Kidney tubule cell (primary cell): ENCODE results near the gene CYP11A1.

Experiments used
- DNase-seq: peaks from one replicate; pipeline ENCODE4 v3.0.0-alpha.2; 2018; ENCODE audit warnings: low spot score

CYP11A1 gene

GRCh38 chr15:74322558-74323180 lies 44.8 kb downstream of the CYP11A1 start:
- DNase-seq: peak; percentile 66

- DNase-seq: peak; percentile 29
Measured at GRCh38 chr15:74320352-74321247, 46.8 kb downstream of the CYP11A1 start.

GRCh38 chr15:74319596-74320351 lies 47.7 kb downstream of the CYP11A1 start:
- no peak for DNase-seq

GRCh38 chr15:74319138-74319460 lies 48.3 kb downstream of the CYP11A1 start:
- DNase-seq: no peak

GRCh38 chr15:74318376-74319137 lies 48.9 kb downstream of the CYP11A1 start:
- DNase-seq: no peak

GRCh38 chr15:74317820-74318375 lies 49.5 kb downstream of the CYP11A1 start:
- DNase-seq: peak; percentile 71

- no peak for DNase-seq
Measured at GRCh38 chr15:74316141-74316540, 51.3 kb downstream of the CYP11A1 start.

GRCh38 chr15:74315626-74316025 lies 51.8 kb downstream of the CYP11A1 start:
- no peak for DNase-seq

GRCh38 chr15:74314795-74315438 lies 52.5 kb downstream of the CYP11A1 start:
- no peak for DNase-seq

GRCh38 chr15:74313889-74314288 lies 53.6 kb downstream of the CYP11A1 start:
- no peak for DNase-seq

GRCh38 chr15:74312445-74313007 lies 54.9 kb downstream of the CYP11A1 start:
- no peak for DNase-seq

GRCh38 chr15:74311734-74312444 lies 55.6 kb downstream of the CYP11A1 start:
- peak; percentile 43 for DNase-seq

- DNase-seq: peak; percentile 65
Measured at GRCh38 chr15:74307827-74308811, 59.3 kb downstream of the CYP11A1 start.

GRCh38 chr15:74306781-74307217 lies 60.6 kb downstream of the CYP11A1 start:
- no peak for DNase-seq

GRCh38 chr15:74305687-74306086 lies 61.8 kb downstream of the CYP11A1 start:
- no peak for DNase-seq

GRCh38 chr15:74304431-74304830 lies 63.0 kb downstream of the CYP11A1 start:
- no peak for DNase-seq

GRCh38 chr15:74303741-74304309 lies 63.6 kb downstream of the CYP11A1 start:
- DNase-seq: no peak

- peak; percentile 33 for DNase-seq
Measured at GRCh38 chr15:74302821-74303359, 64.6 kb downstream of the CYP11A1 start.
